Renal cortical epithelial cell (primary cell): ENCODE results near the gene PIKFYVE. TPM values are rescaled to one million over a fixed set of nuclear protein-coding genes. Genes with fewer than 3 reads are reported as not detected.
A peak's percentile ranks its signal among the peaks of the same experiment; 100 is the strongest.
"Not testable (repeated sequence)": the region's sequence is repeated elsewhere in the genome, so short reads cannot be mapped to it uniquely, and the experiment has no call there.

Source experiments
- DNase-seq: peaks from one replicate; pipeline ENCODE4 v3.0.0-alpha.2; 2011; ENCODE audit warnings: low read depth
- total RNA-seq: library from RNA; depleted of rRNA; stranded (reverse); fragments of >200 nt; gene quantifications from 2 replicates; pipeline ENCODE4 v1.2.3, GENCODE V29; 2014

PIKFYVE gene, protein sequence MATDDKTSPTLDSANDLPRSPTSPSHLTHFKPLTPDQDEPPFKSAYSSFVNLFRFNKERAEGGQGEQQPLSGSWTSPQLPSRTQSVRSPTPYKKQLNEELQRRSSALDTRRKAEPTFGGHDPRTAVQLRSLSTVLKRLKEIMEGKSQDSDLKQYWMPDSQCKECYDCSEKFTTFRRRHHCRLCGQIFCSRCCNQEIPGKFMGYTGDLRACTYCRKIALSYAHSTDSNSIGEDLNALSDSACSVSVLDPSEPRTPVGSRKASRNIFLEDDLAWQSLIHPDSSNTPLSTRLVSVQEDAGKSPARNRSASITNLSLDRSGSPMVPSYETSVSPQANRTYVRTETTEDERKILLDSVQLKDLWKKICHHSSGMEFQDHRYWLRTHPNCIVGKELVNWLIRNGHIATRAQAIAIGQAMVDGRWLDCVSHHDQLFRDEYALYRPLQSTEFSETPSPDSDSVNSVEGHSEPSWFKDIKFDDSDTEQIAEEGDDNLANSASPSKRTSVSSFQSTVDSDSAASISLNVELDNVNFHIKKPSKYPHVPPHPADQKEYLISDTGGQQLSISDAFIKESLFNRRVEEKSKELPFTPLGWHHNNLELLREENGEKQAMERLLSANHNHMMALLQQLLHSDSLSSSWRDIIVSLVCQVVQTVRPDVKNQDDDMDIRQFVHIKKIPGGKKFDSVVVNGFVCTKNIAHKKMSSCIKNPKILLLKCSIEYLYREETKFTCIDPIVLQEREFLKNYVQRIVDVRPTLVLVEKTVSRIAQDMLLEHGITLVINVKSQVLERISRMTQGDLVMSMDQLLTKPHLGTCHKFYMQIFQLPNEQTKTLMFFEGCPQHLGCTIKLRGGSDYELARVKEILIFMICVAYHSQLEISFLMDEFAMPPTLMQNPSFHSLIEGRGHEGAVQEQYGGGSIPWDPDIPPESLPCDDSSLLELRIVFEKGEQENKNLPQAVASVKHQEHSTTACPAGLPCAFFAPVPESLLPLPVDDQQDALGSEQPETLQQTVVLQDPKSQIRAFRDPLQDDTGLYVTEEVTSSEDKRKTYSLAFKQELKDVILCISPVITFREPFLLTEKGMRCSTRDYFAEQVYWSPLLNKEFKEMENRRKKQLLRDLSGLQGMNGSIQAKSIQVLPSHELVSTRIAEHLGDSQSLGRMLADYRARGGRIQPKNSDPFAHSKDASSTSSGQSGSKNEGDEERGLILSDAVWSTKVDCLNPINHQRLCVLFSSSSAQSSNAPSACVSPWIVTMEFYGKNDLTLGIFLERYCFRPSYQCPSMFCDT (N-terminal part only)
- 16.3 and 40.8 TPM in 2 replicates for total RNA-seq

DNA sequence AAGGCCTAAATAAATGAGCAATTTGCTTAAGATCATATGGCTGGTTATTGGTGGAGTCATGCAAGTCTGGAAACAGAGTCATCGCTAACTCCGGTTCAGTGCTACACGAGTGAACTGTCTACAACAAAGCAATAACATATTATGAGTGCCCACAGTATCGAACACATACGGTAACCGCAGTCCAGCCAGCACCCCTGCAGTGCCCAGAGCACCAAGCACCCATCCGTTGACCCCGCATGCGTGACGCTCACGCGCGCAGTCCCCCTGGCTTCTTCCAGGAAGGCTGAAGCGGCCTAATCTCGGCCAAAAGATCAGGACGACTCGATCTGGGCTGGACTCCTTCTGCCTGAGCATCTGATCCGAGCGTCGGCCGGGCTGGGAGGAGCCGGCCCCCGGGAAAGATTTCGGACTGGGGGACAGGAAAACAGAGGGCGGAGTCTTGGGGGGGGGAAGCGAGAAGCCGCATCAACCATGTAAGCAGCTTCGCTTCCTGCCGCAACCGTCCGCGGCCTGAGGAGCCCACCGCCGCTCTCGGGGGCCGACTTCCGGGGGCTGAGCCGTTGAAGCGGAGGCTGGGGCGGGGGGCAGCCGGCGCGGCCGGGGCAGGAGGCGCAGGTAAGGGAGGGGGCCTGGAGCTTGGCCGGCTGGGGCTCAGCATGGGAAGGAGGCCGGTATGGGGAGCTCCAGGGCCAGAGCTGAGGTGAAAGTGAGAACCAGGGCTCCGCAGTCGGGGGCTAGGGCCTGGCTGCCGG, at the start of gene PIKFYVE:
Gene PIKFYVE (plus strand): TSS at position 455 of the 752 bp plus-strand sequence. CDS start 5,265 bp downstream, outside the sequence.
- peak; percentile 95 for DNase-seq

DNA sequence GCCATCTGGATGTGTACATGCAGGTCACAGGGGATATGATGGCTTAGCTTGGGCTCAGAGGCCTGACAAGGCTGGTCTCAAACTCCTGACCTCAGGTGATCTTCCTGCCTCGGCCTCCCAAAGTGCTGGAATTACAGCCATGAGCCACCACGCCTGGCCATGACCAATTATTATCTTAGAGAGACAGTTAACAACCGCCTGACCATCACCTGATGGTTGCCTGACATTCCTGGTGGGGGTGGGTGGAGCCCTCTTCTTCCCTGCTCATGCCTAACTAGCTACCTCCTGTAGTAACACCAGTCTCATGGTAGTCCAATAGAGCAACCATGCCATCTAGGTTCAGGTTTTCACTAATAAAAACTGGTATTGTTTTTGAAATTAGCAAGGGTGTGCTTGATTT, 44.2 kb upstream of the PIKFYVE start:
- not testable (repeated sequence) for DNase-seq

DNA sequence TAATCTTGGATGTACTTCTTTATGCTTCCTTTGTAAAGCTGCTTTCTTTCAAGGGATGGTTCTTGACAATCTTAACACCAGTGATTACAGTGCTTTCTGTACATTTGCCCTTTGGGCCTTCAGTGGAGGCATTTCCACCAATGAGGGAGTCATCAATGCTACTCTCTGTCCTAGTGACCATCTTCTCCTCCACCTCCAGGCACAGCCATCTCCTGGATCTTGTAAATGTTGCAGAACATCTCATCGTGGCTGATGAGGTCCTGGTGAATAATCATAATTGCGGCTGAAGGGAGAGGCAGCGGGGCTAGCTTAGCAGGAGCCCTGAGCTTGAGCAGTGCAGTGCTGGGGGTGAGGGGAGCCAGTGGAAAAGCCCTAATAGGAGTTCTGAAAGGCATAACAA, 43.7 kb upstream of the PIKFYVE start:
- peak; percentile 32 for DNase-seq

DNA sequence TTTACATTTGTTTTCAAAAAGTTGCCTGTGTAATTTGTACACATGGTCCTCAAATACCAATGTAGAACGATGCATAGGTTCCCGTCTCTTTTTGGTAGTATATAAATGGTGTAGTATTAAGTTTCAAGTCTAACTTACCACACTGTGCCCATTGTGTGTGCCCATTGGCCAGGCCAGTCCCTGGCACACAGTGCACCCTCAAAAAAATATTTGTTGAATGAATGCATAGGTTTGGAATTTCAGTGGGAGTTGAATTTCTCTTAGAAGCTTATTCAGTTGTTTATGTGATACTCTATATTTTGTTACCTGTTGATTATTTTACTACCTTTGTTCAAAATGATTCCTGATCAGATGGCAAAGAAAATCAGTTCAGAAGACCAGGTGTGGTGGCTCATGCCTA, 41.3 kb upstream of the PIKFYVE start:
- peak; percentile 21 for DNase-seq

DNA sequence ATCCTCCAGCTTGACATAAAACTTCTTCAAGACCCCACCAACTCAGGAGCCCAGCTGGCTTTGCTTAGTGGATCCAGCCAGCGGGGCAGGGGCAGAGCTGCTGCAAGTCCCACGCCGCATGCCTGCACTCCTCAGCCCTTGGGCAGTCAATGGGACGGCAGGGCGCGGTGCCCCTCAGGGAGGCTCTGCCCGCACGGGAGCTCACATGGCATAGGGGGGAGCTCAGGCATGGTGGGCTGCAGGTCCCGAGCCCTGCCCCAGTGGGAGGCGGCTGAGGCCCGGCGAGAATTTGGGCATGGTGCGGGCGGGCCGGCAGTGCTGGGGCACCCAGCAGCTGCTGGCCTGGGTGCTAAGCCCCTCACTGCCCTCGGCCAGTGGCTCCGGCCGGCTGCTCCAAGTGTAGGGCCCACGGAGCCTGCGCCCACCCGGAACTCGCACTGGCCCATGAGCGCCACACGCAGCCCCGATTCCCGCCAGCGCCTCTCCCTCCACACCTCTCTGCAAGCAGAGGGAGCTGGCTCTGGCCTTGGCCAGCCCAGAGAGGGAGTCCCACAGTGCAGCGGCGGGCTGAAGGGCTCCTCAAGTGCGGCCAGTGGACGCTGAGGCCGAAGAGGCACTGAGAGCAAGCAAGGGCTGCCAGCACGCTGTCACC, 38.3 kb upstream of the PIKFYVE start:
- DNase-seq: no peak

DNA sequence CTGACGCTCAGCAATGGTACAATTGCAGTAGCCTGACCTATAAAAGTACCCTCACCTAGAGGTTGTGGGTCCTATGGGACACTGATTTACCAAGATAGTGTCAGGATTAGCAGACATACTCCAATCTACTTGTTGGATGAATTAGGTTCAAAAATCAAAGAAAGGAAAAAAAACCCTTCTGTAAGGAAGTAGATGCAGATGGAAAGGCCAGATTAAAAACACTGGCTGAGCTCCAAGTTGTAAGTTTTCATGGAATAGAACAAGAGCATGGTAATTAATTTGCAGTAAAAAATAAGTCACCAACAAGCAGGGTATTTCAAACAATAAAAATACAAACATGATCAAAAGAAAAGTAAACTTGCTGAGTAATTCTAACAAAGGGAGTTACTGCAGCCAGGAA, 37.6 kb upstream of the PIKFYVE start:
- DNase-seq: no peak

DNA sequence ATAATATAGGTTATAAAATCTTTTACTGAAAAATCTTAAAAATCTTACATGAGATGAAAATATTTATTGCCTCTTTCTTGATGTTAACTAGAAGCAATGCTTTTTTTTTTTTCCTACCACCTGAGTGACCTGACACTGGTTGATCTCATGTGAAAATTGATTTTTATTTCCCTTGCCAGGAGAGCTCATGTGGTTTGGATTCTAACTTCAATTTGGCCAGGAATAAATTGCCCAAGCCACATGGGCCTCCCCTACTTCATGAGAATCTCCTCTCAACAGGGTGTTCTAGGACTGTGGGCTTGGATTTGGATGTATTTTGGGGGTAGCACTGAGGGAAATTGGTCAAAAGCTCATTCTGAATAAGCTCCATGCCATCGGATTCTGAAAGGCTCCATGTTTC, 31.3 kb upstream of the PIKFYVE start:
- no peak for DNase-seq

DNA sequence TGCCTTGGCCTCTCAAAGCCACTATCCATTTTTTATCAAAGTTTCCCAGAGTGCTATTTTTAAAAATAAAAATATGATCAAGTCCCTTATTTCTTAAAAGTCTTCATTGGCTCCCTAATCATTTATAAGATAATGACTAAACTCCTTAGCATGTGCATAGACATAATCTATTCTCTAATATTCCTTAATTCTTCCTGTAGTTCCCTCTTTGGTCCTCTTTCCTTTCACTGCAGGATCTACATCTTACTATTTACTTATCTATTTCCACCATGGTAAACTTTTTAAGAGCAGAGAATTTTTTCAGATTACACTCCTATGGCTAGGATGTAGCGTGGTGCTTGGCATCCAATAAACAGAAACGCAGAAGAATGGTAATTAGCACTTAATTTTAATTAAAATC, 30.2 kb upstream of the PIKFYVE start:
- no peak for DNase-seq

DNA sequence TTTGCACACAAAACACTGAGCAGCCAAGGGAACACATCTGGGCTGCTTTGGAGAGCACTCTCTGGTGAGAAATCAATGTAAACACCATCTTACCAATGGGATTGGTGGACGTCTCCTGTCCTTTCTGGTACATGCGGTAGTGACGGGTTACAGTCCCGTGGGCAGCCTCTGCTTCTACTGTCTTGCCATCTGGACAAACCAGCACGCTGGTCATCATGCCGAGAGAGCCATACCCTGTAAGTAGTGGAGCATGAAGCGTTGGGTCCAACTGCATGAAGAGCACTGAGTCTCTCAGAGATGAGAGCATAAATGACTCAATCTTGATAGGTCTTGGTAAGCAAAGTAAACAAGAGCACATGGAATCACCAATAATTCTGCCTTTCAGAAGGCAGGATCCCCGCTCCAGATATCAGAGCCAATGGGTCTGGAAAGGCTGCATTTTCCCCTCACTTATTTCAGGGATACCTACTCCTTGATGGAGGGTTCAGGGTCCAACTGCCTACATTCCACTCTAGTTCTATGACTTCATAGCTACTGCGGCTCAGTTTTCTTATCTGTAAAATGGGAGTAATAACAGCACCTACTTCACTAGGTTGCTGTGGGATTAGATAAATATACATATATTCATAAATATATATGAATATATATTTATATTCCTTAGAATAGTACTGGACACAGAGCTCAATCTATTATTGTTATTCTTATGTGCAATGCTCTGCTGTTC, 26.1 kb upstream of the PIKFYVE start:
- DNase-seq: no peak

DNA sequence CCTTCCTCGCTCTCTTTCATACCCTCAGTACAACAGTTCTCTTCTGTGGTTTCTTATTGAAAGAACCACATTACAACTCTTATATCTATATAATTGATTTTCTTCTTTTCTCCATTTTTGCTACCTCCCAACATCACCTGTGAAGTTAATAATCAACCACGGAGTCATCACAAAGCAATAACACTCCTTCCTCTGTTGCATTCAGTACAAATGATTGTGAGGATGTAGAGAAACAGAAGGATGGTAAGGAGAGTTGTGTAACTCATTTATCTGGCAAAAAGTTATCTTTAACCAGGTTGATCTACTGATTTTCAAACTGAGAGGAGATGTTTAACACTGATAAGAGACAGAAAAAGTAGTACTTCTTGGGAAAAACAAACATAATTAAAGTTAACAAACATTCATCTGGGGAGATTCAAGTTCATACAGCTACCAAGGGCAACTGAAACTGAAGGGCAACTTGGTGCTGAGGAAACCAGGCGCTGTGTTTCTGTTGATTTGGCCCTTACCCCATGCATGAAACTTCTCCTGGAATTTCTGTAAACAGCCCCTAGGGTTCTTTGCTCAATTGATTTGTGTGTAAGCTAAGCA, 25.3 kb upstream of the PIKFYVE start:
- peak; percentile 17 for DNase-seq

DNA sequence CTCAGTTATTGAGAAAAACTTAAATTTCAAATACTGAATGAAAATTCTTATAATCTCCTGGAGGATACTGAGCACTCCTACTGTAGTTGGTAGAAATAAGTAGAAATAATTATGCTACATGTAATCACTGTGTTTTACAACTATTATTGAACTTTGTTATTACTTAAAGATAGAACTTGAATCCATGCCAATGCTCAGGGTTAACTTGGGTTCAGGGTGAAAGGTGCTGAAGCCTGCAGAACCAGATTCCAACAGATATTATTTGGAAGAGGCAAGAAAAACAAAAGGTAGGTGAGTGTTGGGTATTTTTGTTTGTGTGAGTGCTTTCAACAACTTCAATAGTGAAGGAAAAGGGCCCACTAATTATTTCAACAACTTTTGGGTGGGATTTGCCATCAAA, 21.6 kb upstream of the PIKFYVE start:
- no peak for DNase-seq

DNA sequence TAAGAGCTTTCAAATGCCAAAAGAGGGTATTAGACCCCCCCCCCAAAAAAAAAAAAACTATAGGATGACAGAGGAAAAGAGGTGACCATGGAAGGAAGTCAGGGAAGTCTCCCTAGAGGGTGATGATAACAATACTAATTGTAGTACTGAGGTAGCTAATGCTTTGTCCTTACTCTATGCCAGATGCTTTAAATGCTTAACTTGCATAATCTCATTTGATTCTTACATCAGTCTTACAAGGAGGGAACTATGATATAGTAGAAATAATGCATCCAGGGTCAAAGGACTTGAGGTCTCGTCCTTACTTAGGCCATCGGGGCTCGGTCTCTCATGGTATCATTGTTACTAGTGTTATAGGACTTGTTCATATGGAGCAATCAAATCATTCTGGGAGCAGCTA, 20.3 kb upstream of the PIKFYVE start:
- DNase-seq: no peak

DNA sequence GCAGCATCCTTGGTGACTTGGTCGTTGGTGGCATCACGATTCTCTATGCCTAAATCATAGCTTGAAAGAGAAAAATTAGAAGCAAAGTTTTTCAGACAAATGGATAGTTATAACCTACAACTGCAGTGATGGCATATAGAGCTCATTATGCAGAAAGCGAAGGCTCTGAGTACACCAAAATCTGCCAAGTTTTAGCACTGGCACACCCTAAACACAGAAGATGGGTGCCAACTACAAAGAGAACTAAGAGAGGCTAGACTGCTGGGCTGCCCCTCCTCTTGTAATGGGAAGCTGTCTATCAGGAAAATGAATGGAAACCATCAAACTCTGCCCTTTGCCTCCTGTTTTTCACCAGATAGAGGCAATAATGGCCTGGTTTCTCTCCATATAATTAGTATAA, 17.5 kb upstream of the PIKFYVE start:
- no peak for DNase-seq

DNA sequence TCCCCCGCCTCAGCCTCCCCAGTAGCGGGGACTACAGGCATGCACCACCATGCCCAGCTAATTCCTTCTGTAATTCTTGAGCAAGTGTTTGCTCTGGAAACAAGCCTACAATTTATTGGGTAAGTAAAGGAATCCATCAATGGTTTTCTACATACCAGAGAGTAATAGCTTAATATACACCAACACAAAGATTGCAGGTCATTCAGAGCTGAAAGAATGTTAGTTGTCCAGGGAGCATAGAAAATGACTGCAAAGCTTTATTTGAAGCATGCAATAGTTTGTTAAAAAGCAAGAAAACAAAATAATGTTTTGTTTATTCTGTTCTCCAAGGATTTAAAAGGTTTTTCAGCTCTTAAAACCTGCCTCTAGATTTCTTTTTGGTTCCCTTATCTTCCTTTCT, 16.8 kb upstream of the PIKFYVE start:
- DNase-seq: peak; percentile 33

DNA sequence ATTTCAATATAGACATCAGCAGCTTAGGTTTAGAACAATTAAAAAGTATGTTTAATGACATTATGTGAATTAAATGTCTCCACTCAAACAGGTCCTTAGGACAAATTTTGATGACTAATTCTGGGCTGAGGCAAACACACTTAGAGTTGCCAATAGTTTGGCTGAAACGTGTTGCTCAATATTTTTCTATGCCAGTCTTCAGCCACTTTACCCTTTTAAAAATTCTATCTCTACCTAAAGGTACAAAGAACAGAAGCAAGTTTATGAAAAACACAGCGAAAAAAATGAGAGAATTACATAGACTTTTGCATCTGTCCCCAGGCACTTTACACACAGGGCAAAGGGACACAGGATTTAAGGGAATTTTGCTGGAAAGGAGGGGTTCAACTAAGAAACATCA, 15.7 kb upstream of the PIKFYVE start:
- DNase-seq: peak; percentile 78

DNA sequence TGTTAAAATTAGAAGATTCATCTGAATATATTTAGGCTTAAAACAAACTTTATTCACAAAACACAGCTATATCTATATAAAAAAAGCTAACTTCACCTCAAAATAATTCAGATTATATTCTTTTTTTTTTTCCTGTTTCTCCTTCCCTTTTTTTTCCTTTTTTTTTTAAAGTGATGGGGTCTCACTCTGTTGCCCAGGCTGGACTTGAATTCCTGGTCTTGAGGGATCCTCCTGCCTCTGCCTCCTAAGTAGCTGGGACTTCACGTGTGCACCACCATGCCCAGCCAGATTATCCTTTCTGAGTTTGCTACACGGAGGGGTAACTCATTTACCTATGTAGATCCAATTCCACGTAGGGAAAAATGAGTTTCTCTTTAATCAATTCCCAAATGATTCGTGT, 15.0 kb upstream of the PIKFYVE start:
- no peak for DNase-seq

DNA sequence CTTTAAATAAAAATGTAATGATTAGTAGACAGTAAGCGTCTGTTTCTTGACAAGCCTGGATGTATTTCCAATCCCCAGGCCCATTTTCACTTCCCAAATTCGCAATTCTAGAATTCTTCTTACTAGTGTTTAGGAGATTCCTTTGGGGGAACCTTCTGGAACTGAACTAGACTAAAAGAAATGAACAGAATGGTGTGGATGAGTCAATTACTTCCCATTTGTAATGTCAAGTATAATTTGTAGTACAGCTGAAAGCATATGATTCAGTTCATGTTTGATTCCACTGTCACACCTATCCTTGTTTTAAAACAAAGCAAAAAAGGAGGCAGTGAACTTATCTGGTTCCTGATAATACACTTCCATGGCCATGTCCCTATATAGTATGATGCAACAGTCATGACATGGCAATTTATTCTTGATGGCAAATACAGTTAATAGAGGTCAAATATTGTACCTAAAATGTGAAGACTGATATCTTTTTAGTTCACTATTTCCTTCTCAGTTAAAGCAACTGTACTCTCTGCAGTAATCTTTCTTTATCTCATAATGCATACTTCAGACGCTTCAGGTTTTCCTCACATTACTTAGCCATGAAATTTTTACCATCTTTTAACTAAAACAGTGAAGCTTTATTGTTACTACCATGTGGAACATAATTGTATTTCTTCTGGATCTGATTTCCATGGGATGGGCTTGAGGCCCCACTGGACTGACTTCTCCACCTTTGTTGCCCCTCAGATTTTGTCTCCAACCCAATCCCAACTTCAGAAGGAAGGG, 13.2 kb upstream of the PIKFYVE start:
- no peak for DNase-seq

DNA sequence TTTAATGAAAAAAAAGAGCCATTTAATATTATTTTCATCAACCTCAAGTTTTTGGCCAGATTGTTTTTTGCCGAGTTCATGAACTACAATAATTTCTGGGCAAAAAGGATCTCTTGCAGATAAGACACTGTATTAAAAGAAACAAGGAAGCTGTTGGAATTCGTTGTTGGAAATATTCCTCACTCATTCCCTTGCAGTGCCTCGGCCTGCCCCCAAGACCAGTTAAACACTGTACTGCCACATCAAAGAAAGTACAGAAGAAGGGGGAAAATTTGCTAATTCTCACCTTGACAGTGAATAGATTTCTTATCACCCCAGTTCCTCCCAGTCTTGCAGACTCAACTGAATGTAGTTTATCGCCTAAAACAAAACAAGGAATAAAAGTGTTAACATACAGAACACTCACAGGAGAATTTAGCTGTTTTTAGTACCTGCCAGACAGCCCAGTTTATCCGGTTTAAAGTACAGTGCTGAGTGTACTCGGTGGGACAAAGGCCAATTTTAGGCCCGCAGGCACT, 12.4 kb upstream of the PIKFYVE start:
- DNase-seq: peak; percentile 15
